AG04449 (cell line): ENCODE measurements around the gene SMARCA2.

Experiments
- CTCF ChIA-PET: fragments of 350-600 bp; formaldehyde crosslinking; extraction: SDS; loops from one replicate; lab custom pipeline; 2021; ENCODE audit warnings: antibody characterized with exemption; lab: Yijun Ruan, JAX
- POLR2A ChIA-PET: fragments of 400-600, 350-600 bp; formaldehyde crosslinking; extraction: SDS; loops from one replicate; lab custom pipeline; 2020; ENCODE audit warnings: antibody characterized with exemption, inconsistent platforms; lab: Yijun Ruan, JAX
- DNase-seq: peaks from one replicate; pipeline ENCODE4 v3.0.0-alpha.2; 2010; ENCODE audit warnings: low read depth, low spot score
- H3K4me3 ChIP-seq: 2 replicates; pipeline ENCODE4 v1.5.1; 2011; ENCODE audit warnings: low read depth, mild to moderate bottlenecking, control low read depth, low read length
- TF ChIP-seq, protein P1 (sequence below): IDR thresholded peaks from one replicate; pipeline ENCODE4 v1.5.1; 2011; ENCODE audit warnings: mild to moderate bottlenecking, moderate library complexity, low read length, control low read depth, inconsistent platforms; ENCODE audit not compliant: insufficient read depth; ENCODE audit errors: missing control alignments

Gene SMARCA2

DNA sequence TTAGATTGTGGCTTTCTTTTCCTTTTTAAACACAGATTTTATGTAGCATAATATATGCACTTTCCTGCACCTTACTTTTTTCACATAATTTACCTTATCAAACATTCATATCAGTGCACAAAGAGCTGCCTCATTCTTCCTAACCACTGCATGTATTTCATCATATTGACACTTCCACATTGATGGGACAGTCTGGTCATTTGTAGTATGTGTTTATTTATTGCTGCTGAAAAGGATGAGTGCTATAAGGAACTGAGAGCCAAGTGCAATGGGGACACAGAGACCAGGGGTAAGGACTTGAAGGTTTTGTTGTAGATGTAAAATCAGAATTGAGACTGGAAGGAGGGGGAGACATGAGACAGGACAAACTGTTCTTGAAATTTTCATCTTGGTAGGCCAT, 193.8 kb downstream of the SMARCA2 start:
- TF ChIP-seq, protein P1, sequence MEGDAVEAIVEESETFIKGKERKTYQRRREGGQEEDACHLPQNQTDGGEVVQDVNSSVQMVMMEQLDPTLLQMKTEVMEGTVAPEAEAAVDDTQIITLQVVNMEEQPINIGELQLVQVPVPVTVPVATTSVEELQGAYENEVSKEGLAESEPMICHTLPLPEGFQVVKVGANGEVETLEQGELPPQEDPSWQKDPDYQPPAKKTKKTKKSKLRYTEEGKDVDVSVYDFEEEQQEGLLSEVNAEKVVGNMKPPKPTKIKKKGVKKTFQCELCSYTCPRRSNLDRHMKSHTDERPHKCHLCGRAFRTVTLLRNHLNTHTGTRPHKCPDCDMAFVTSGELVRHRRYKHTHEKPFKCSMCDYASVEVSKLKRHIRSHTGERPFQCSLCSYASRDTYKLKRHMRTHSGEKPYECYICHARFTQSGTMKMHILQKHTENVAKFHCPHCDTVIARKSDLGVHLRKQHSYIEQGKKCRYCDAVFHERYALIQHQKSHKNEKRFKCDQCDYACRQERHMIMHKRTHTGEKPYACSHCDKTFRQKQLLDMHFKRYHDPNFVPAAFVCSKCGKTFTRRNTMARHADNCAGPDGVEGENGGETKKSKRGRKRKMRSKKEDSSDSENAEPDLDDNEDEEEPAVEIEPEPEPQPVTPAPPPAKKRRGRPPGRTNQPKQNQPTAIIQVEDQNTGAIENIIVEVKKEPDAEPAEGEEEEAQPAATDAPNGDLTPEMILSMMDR, result no peak
- ChIA-PET POLR2A (no interaction called here), CTCF (no interaction called here)
- no peak for DNase-seq
- no peak overlapping the region for H3K4me3 ChIP-seq

DNA sequence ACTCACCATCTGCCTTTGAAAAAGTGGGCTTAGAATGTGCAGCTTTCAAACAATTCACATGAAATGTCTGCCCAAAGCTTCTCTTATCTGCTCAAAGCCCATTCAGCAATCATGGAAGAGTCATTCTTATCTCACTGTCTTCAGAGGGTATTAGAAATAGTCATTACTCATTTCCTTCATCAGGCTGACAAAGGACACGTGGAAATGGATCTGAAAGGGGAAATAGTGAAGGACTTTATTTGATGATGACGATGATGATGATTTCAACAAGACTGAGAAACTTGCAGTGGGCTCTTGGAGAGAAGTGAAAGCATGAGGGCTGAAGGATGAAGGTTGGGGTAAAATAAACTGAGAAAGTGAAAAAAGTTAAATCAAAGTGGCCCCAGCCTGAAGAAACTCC, 194.3 kb downstream of the SMARCA2 start:
- CTCF ChIA-PET, result no interaction called here
- no peak for DNase-seq
- TF ChIP-seq, protein P1, result no peak
- H3K4me3 ChIP-seq, result no peak overlapping the region
- POLR2A ChIA-PET, result no interaction called here

DNA sequence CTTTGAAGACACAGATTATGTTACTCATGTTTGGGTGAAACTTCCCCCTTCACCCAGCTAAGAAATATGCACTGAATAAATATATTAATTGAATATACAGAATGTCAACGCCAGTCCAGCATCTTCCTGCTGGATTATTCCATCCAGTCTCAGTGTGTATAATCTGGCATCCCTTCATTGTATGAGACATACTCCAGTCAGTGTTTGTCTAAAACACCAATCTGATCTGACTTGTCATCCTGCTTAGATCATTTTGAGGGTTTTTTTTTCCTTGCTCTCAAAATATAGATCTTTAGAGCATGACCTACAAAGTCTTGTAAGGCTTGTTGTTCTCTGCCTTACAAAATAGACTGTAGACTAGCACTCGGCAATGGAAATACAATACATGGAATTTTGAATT, 195.1 kb downstream of the SMARCA2 start:
- no peak overlapping the region for H3K4me3 ChIP-seq
- no peak for DNase-seq
- ChIA-PET POLR2A (no interaction called here), CTCF (no interaction called here)
- TF ChIP-seq, protein P1, result no peak

DNA sequence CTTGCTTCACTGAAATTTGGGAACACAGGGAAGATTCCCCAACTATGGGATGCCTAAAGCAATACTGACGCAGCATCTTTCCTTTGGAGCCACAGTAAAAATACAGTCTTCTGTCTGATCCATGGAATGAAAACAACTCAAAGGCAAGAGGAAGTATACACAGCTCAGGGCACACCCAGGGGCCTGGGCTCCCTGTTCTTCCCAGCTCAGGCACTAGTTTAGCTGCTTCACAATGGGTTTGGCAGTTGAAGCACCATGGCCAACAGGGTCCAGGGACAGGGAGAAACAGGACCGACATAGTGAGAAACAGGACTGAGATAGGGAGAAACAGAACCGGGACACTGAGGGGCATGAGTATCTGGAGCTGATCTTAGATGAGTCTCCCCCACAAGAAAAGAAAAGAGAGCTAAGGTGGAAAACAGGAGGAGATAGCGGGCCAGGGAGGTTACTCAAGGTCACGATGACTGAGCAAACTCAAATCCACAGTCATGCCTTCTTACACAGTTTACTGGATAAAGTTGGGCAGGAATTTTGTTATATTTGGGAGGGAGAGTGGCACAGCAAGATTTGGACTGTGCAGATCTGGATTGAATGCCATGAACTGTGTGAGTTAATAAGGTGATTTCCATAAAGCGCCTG, 198.8 kb downstream of the SMARCA2 start:
- CTCF ChIA-PET, result no interaction called here
- no peak for DNase-seq
- no peak overlapping the region for H3K4me3 ChIP-seq
- TF ChIP-seq, protein P1, result no peak
- POLR2A ChIA-PET, result no interaction called here

DNA sequence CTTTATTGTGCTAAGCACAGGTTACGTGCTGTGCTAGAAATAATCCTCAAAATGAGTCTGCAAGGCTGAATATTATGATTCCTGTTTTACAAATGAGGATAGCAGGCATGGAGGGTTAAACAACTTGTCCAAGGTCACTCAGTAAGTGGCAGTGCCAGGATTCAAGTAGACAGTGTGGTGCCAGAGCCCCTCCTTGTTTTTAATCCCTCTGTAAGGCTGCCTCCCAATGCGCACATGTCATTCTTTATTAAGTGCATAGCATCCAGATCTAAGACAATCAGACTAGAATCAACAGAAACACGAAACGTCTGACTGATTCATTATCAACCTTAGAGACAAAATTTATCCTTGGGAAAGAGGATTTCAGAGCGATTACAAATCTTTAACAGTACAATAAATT, 199.6 kb downstream of the SMARCA2 start:
- TF ChIP-seq, protein P1, result no peak
- H3K4me3 ChIP-seq, result no peak overlapping the region
- DNase-seq, result no peak
- CTCF ChIA-PET, result no interaction called here
- POLR2A ChIA-PET, result no interaction called here

DNA sequence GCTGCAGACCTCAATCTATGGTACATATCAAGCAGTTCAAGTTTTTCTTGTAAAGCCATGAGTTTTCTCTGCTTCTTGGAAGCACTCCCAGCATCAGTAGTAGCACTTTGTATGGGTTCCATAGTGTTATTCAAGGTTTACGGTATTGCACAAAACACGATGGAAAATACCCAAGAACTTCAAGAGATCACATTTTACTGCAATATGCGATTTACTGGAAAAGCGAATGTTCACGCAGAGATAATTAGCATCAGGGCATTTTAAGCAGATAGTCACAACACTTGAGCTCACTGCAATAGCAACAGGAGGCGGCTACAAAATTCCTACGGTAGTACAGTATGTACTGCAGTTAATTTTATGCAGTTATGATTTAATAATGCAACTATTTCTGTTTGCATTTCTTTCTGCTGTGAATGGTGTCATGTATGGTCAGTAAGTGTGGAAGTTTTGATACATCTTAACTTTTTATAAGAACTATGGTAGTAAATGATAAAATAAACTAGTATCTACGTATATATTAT, 200.8 kb downstream of the SMARCA2 start:
- no peak for DNase-seq
- ChIA-PET POLR2A (no interaction called here), CTCF (interaction anchor here (0.6 kb wide), 1 partner anchor 9 kb away, joined by 3 read pairs; no protein-coding TSS in a partner anchor)
- no peak overlapping the region for H3K4me3 ChIP-seq
- TF ChIP-seq, protein P1, result no peak
